ENCODE measurements around the gene KCNH3. TPM values are rescaled to one million over a fixed set of nuclear protein-coding genes. Genes with fewer than 3 reads are reported as not detected.

Gene KCNH3
- total RNA-seq, 4 donors from 2014 or later: 0.63 to 1.7 (median 0.79) TPM

DNA sequence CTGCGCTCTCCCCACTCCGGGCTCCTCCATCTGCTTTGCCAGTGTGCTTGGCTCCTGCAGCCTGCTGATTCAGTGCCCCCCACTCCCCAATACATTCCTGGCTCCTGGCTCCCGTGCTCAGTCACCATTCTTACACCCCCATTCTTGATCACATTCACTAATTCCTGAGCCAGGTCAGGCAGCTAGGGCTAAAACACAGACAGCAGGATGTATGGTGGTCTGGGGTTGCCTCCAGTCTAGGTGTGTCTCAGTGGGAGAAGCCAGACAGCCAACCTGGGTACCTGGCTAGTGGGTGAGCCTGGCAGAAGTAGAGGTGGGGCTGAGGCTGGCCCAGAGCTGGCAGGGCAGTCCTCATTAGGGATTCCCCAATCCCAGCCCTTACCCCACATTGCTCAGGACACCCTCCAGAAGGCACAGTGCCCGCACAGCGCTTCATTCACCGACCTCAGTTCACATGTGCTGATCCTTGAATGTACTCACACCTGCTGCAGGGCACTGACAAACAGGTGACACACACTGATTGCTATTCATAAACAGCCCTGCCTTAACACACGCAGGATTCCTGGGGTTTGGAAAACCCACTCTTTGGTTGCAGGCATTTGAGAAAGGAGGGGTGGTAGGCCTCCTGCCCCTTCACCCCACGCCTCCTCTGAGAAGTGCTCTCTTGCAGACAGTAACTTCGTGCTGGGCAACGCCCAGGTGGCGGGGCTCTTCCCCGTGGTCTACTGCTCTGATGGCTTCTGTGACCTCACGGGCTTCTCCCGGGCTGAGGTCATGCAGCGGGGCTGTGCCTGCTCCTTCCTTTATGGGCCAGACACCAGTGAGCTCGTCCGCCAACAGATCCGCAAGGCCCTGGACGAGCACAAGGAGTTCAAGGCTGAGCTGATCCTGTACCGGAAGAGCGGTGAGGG is 1.7 kb downstream of the KCNH3 start:
- no peak for ATAC-seq (ENCODE audit: low FRiP score)
- TF ChIP-seq, protein P1, sequence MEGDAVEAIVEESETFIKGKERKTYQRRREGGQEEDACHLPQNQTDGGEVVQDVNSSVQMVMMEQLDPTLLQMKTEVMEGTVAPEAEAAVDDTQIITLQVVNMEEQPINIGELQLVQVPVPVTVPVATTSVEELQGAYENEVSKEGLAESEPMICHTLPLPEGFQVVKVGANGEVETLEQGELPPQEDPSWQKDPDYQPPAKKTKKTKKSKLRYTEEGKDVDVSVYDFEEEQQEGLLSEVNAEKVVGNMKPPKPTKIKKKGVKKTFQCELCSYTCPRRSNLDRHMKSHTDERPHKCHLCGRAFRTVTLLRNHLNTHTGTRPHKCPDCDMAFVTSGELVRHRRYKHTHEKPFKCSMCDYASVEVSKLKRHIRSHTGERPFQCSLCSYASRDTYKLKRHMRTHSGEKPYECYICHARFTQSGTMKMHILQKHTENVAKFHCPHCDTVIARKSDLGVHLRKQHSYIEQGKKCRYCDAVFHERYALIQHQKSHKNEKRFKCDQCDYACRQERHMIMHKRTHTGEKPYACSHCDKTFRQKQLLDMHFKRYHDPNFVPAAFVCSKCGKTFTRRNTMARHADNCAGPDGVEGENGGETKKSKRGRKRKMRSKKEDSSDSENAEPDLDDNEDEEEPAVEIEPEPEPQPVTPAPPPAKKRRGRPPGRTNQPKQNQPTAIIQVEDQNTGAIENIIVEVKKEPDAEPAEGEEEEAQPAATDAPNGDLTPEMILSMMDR (IDR thresholded peaks at IDR 0.05): no peak
- no peak for DNase-seq (ENCODE audit: low spot score)

DNA sequence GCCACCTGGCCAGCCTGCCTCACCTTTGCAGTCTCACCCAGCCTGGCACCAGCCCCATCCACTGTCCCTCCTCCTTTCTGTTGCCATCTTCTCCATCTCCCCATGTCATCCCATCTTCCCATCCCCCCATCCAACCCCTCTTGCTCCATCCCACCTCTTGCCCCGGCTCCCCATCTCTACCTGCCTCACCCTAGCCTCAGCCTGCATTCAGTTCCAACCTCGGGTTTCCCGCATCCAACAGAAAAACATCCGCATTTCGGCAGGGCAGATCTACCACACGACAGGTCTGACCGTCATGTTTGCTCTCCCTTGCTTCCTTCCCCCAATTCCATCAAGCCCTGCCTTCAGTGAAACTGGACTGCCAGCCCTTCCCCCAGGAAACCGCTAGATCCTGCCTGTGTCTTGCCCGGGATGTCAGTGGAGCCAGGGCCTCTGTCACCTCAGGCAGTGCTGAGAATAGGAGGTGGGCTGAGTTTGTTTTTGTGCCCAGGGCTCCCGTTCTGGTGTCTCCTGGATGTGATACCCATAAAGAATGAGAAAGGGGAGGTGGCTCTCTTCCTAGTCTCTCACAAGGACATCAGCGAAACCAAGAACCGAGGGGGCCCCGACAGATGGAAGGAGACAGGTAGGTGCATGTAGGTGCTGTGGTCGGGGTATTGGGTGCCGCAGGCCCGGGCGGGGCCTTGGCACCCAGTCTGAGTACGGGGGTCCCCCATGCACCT is 2.5 kb downstream of the KCNH3 start:
- DNase-seq (ENCODE audit: low spot score) (no peak), ATAC-seq (ENCODE audit: low FRiP score) (no peak)
- TF ChIP-seq, protein P1 (IDR thresholded peaks at IDR 0.05): no peak

DNA sequence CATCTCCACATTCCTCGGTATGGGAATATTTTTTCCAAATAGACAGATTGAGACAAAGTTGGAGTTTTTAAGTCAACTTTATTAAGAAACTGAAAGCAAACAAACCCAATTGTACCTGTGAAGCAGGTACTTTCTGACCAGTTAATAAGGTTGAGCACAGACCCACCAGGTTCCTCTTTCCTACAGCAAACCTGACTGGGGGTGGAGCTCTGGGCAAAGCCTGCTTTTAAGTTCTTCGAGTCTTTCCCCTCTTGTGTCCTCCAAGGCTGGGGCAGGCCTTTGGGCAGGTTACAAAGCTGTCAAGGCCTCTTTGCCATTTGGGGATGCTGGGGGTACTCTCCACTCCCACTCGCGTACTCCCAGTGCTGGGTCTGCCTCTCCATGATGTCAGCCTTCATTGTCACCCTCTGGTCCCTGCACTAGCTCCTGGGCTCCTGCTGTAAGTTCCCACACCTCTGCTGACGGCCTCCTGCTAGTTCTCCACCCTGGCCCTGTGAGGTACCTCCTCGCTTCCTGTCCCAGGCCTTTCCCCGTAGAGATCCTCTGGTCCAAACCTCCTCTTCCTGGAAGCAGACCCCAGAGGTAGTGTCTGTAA is 3.2 kb downstream of the KCNH3 start:
- DNase-seq (ENCODE audit: low spot score) (no peak), ATAC-seq (ENCODE audit: low FRiP score) (no peak)
- TF ChIP-seq, protein P1 (IDR thresholded peaks at IDR 0.05): no peak

DNA sequence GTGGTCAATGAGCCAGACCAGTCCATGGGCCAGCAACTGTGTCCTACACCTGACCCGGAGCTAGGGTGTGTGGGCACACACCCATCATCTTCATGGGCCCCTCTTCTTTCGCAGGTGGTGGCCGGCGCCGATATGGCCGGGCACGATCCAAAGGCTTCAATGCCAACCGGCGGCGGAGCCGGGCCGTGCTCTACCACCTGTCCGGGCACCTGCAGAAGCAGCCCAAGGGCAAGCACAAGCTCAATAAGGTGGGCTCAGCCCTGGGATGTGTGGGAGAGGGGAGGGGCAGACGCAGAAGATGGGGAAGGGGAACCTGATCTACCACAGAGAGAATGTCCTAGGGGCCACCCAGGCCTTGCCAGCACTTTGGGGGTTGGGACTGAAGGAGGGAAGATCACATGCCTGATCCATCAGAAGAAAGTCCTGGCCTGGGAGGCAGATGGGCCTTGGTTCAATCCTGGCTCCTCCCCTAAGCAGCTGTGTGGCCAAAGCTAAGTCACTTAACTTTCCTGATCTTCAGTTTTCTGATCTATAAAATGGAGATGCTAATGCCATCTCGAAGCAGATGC is 3.8 kb downstream of the KCNH3 start:
- DNase-seq (ENCODE audit: low spot score) (no peak), ATAC-seq (ENCODE audit: low FRiP score) (no peak)
- TF ChIP-seq, protein P1 (IDR thresholded peaks at IDR 0.05): no peak

DNA sequence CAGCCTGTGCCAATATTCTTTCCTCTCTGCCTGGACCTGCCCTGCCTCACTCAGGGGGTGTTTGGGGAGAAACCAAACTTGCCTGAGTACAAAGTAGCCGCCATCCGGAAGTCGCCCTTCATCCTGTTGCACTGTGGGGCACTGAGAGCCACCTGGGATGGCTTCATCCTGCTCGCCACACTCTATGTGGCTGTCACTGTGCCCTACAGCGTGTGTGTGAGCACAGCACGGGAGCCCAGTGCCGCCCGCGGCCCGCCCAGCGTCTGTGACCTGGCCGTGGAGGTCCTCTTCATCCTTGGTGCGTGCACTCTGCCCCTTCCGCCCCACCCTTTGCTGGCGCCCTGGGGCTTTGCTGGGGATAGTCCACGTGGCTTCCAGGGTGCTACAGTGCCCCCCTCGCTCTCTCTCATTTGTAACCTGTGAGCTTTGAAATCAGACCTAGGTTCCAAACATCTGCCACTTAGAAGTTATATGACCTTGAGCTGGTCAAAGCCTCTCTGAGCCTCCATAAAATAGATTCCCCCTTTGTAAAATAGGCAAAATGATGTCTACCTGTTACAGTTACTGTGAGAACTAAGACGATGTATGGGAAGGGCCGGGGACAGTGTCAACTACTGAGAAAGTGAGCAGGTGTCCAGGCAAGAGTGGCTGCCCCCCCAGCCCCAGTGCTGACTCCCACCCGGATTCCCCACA is 4.5 kb downstream of the KCNH3 start:
- no peak for DNase-seq (ENCODE audit: low spot score)
- no peak for ATAC-seq (ENCODE audit: low FRiP score)
- TF ChIP-seq, protein P1 (IDR thresholded peaks at IDR 0.05): no peak
